ENCODE results near the gene AGPAT4. TPM values are rescaled to one million over a fixed set of nuclear protein-coding genes. Genes with fewer than 3 reads are reported as not detected.

The AGPAT4 gene
- total RNA-seq, 1 experiment from 2014 or later, result 22.0 TPM

GRCh38 chr6:161292650-161293281 lies 18.9 kb upstream of the AGPAT4 start:
- H2BK20ac ChIP-seq (ENCODE audit: low read depth, low read length, poor library complexity, severe bottlenecking), result no peak overlapping the region
- H4K20me1 ChIP-seq (ENCODE audit: control insufficient read depth, insufficient read depth, insufficient read length), result no peaks in the 10 kb centered on the region
- DNase-seq, result no peak
- H2AK5ac ChIP-seq (ENCODE audit: insufficient read length, low read length), result no peak overlapping the region
- H2BK120ac ChIP-seq (ENCODE audit: low read depth, low read length, poor library complexity, severe bottlenecking), result no peak overlapping the region
- no peak overlapping the region for H3K14ac ChIP-seq (ENCODE audit: insufficient read depth, low read length)
- no peak overlapping the region for H3K4ac ChIP-seq (ENCODE audit: low read depth, low read length)
- peaks cover 12% of the 10 kb centered on the region for H3K4me1 ChIP-seq (ENCODE audit: insufficient read depth, low read length)
- peaks cover 20 to 36% (median 21%) of the 10 kb centered on the region in 3 experiments for H3K36me3 Mint-ChIP-seq (ENCODE audit: insufficient read depth in 1 of 3, low read depth in 3 of 3)
- H3K9me3 Mint-ChIP-seq, result peaks cover 32 to 39% of the 10 kb centered on the region in 2 experiments
- no peak overlapping the region for H3K27ac ChIP-seq (ENCODE audit: insufficient read length, low read depth, low read length)
- H3K4me1 Mint-ChIP-seq, result peaks cover 29 to 36% of the 10 kb centered on the region in 2 experiments
- H3T11ph ChIP-seq (ENCODE audit: low read length), result no peak overlapping the region
- H3K4me2 ChIP-seq (ENCODE audit: insufficient read depth, insufficient read length, low read length), result no peak overlapping the region
- no CpG with 5 or more reads among the region's 10 CpGs for WGBS (ENCODE audit: extremely low coverage, insufficient read length, low lambda C conversion rate)
- H3K79me1 ChIP-seq (ENCODE audit: insufficient read depth, low read depth, low read length, poor library complexity, severe bottlenecking), result no peaks in the 10 kb centered on the region
- H4K8ac ChIP-seq (replicated peaks; ENCODE audit: insufficient read length, low read depth, low read length), result no peak overlapping the region
- no peak overlapping the region for H2BK12ac ChIP-seq (ENCODE audit: insufficient read length, low read depth, low read length)
- H3K4me3 Mint-ChIP-seq, result peak overlapping the region; percentile 18 to 21; a peak in 4 of 5 replicates
- H2BK5ac ChIP-seq (ENCODE audit: insufficient read length, low read length), result no peak overlapping the region
- H3K23me2 ChIP-seq (ENCODE audit: insufficient read length, low read depth, low read length, poor library complexity, severe bottlenecking), result no peaks in the 10 kb centered on the region
- H3K27ac Mint-ChIP-seq, result peak overlapping the region; percentile 24 to 70 (median 45); a peak in 6 of 7 replicates
- H3K79me2 ChIP-seq (ENCODE audit: insufficient read depth, low read length), result no peaks in the 10 kb centered on the region
- H4K5ac ChIP-seq (ENCODE audit: insufficient read length, low read depth, low read length), result no peak overlapping the region
- no peak overlapping the region for H2AFZ ChIP-seq (ENCODE audit: low read length)
- H3K9me3 ChIP-seq (ENCODE audit: control insufficient read depth, low read depth, low read length), result no peaks in the 10 kb centered on the region
- no peak overlapping the region for H4K91ac ChIP-seq (ENCODE audit: insufficient read length, low read depth, low read length)
- no peak overlapping the region for H3K9ac ChIP-seq (ENCODE audit: extremely low read depth, insufficient read length, low read length)
- no peak overlapping the region for H3K56ac ChIP-seq (ENCODE audit: insufficient read length, low read depth, low read length)
- no peak overlapping the region for H2BK15ac ChIP-seq (ENCODE audit: low read depth, low read length)
- TF ChIP-seq CTCF (conservative IDR thresholded peaks at IDR 0.05), result no peak
- no peak overlapping the region for H3K23ac ChIP-seq (ENCODE audit: insufficient read length, low read depth, low read length)
- H3K27me3 ChIP-seq (ENCODE audit: insufficient read depth, low read length), result no peaks in the 10 kb centered on the region
- H3K27me3 Mint-ChIP-seq (ENCODE audit: low read depth), result no peaks in the 10 kb centered on the region
- no peak overlapping the region for H3K18ac ChIP-seq (ENCODE audit: insufficient read length, low read depth, low read length)
